Fibroblast of lung (primary cell): ENCODE results near the gene PDGFB. TPM values are rescaled to one million over a fixed set of nuclear protein-coding genes. Genes with fewer than 3 reads are reported as not detected.
A peak's percentile ranks its signal among the peaks of the same experiment; 100 is the strongest.

Experiments
- DNase-seq, 2 donors: peaks; one replicate each; pipeline versions ENCODE4 v3.0.0 to v3.0.0-alpha.2; 2010; ENCODE audit warnings: low read depth in 2 of 2
- H2AFZ ChIP-seq: 2 replicates; pipeline ENCODE4 v1.5.1; 2012; ENCODE audit warnings: low read length, control low read depth, inconsistent platforms
- H3K27ac ChIP-seq: 2 replicates; pipeline ENCODE4 v1.5.1; 2011; ENCODE audit warnings: low read length, control low read depth; ENCODE audit not compliant: insufficient read depth
- H3K27me3 ChIP-seq: 2 replicates; pipeline ENCODE4 v1.5.1; 2011; ENCODE audit warnings: mild to moderate bottlenecking, low read length; ENCODE audit not compliant: control insufficient read depth, insufficient read depth
- H3K36me3 ChIP-seq: 2 replicates; pipeline ENCODE4 v1.5.1; 2011; ENCODE audit warnings: low read length; ENCODE audit not compliant: control insufficient read depth, insufficient read depth
- H3K4me1 ChIP-seq: 2 replicates; pipeline ENCODE4 v1.5.1; 2011; ENCODE audit warnings: low read length; ENCODE audit not compliant: control insufficient read depth, insufficient read depth; ENCODE audit errors: extremely low read depth
- H3K4me2 ChIP-seq: 2 replicates; pipeline ENCODE4 v1.5.1; 2011; ENCODE audit warnings: low read length, control low read depth; ENCODE audit not compliant: insufficient read depth; ENCODE audit errors: extremely low read depth
- H3K4me3 ChIP-seq, 4 experiments: fragments of 200-600 bp in 1 of 4; sonication (generic) in 1 of 4; replicated peaks in 1 of 4; 2 replicates each; pipeline ENCODE4 v1.5.1; 2011 to 2016; ENCODE audit warnings: low read length in 4 of 4, low read depth in 3 of 4, mild to moderate bottlenecking in 3 of 4, control low read depth in 2 of 4, inconsistent platforms in 1 of 4, mixed read lengths in 1 of 4; ENCODE audit not compliant: insufficient read depth in 1 of 4; ENCODE audit errors: control extremely low read depth in 1 of 4
- H3K79me2 ChIP-seq: 2 replicates; pipeline ENCODE4 v1.5.1; 2012; ENCODE audit warnings: mild to moderate bottlenecking, low read length, inconsistent platforms; ENCODE audit not compliant: control insufficient read depth, insufficient read depth
- H3K9ac ChIP-seq: 2 replicates; pipeline ENCODE4 v1.5.1; 2011; ENCODE audit warnings: mild to moderate bottlenecking, low read length, control low read depth; ENCODE audit not compliant: insufficient read depth
- H3K9me3 ChIP-seq: 2 replicates; pipeline ENCODE4 v1.5.1; 2012; ENCODE audit warnings: low read depth, low read length; ENCODE audit not compliant: control insufficient read depth, insufficient read depth
- H4K20me1 ChIP-seq: 2 replicates; pipeline ENCODE4 v1.5.1; 2011; ENCODE audit warnings: low read length; ENCODE audit not compliant: control insufficient read depth, insufficient read depth; ENCODE audit errors: extremely low read depth
- EZH2 ChIP-seq: IDR thresholded peaks from 2 replicates; pipeline ENCODE4 v1.5.1; 2012; ENCODE audit warnings: low read length, control low read depth, mild to moderate bottlenecking; ENCODE audit errors: missing control alignments
- polyA plus RNA-seq, 2 donors: library from polyadenylated mRNA; depleted of rRNA in 1 of 2; stranded (reverse) in 1 of 2; unstranded in 1 of 2; fragments of >200 nt; gene quantifications; 2 replicates each; pipeline ENCODE4 v1.2.1, GENCODE V29; 2011 to 2012; ENCODE audit warnings: missing spikeins in 1 of 2
- total RNA-seq: library from RNA; depleted of rRNA; stranded (reverse); fragments of >200 nt; gene quantifications from 2 replicates; pipeline ENCODE4 v1.2.1, GENCODE V29; 2014
- TF ChIP-seq, protein P1 (sequence below), 2 donors: IDR thresholded peaks in 1 of 2; conservative IDR thresholded peaks in 1 of 2; 1 replicate in 1 of 2; 2 replicates in 1 of 2; pipeline ENCODE4 v1.5.1; 2011 to 2012; ENCODE audit warnings: low read length in 2 of 2, control low read depth in 1 of 2, inconsistent platforms in 1 of 2, low read depth in 1 of 2, mild to moderate bottlenecking in 1 of 2

PDGFB gene
- total and polyA plus RNA-seq, 2 donors (not counting 1 experiment from before 2014, with no cell fraction given): under 0.01 to 0.50 TPM

DNA sequence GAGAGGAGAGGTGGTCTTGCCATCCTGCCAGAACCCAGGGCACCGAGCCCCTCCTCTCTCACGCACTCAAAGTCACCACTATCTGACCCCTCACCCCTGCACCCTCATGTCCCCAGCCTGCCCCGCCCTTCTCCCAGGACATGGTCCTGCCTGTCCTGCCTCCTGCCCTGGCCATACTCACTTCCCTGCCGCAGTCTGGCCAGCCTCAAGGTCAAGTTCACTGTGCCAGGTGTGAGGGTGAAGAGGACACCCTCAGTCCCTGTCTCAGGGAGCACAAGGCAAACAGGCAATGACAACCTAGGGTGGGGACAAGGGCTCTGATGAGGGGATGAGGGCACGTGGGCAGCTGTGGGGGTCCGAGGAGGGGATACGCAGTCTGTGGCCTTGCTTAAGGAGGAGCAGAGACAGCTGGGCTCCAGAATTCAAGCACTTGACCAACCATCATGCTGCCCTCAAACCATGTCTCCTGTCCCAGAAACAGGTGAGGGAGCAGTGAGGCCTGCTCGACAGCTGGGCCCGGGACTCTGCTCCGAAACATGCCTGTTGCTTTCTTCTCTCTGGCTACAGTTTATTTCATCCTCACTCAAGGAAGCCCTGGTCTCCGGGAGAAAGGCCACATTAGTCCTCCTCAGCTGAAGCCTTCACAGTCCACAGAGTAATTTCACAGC lies 36.6 kb downstream of the PDGFB start:
- H3K36me3 ChIP-seq: no peaks in the 10 kb centered on the region
- H3K9me3 ChIP-seq: no peaks in the 10 kb centered on the region
- TF ChIP-seq, protein P1, sequence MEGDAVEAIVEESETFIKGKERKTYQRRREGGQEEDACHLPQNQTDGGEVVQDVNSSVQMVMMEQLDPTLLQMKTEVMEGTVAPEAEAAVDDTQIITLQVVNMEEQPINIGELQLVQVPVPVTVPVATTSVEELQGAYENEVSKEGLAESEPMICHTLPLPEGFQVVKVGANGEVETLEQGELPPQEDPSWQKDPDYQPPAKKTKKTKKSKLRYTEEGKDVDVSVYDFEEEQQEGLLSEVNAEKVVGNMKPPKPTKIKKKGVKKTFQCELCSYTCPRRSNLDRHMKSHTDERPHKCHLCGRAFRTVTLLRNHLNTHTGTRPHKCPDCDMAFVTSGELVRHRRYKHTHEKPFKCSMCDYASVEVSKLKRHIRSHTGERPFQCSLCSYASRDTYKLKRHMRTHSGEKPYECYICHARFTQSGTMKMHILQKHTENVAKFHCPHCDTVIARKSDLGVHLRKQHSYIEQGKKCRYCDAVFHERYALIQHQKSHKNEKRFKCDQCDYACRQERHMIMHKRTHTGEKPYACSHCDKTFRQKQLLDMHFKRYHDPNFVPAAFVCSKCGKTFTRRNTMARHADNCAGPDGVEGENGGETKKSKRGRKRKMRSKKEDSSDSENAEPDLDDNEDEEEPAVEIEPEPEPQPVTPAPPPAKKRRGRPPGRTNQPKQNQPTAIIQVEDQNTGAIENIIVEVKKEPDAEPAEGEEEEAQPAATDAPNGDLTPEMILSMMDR (conservative IDR thresholded peaks at IDR 0.05 in 1 of 2, IDR thresholded peaks at IDR 0.05 in 1 of 2; ENCODE audit: low read depth in 1 of 2, low read length in 2 of 2): no peak
- TF ChIP-seq EZH2: no peak
- no peak for DNase-seq
- no peaks in the 10 kb centered on the region for H3K79me2 ChIP-seq
- no peak overlapping the region for H3K27ac ChIP-seq
- H3K9ac ChIP-seq: no peak overlapping the region
- no peak overlapping the region for H2AFZ ChIP-seq
- H3K4me3 ChIP-seq: no peak overlapping the region
- H3K27me3 ChIP-seq: no peaks in the 10 kb centered on the region
- no peaks in the 10 kb centered on the region for H4K20me1 ChIP-seq
- peaks cover 4% of the 10 kb centered on the region for H3K4me1 ChIP-seq
- H3K4me2 ChIP-seq: no peak overlapping the region

DNA sequence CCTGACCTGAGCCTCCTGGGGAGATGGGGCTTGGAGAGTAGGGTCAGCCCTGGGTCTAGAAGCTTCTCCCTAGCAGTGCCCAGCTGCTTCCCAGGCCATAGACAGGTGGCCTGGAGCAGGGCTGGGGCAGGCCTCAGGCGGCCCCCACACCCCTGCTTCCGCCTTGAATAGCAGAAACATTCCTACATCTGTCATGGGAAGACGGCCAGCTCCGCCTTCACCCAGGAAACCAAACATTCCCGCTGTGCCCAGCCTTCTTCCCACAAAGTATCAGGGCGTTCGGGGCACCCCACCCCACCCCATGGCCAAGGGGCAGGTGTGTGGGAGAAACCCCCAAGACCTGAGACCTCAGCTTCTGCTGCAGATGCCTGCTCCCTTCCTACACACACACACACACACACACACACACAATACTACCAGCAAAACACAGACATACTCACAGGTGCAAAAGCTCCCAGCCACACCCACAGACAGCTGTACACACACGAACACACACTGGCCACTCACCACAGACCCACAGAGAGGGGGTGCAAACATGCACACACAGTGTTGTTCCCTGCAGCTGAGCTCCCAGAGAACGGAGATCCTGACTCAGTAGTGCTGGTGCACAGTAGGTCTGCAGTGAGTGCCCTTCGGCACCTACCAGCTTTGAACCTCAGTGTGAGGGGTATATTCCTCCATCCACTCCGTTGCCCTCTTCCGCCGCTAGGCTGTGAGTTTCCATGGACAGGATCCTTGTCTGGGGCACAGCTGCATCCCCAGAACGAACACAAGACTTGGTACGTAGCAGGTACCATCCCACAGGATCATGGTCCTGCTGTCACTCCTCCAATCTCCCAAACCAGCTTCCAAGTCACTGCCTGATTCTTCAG lies 37.4 kb downstream of the PDGFB start:
- H3K36me3 ChIP-seq: no peaks in the 10 kb centered on the region
- TF ChIP-seq EZH2: no peak
- peaks cover 4% of the 10 kb centered on the region for H3K4me1 ChIP-seq
- no peaks in the 10 kb centered on the region for H3K27me3 ChIP-seq
- no peak overlapping the region for H2AFZ ChIP-seq
- no peaks in the 10 kb centered on the region for H3K9me3 ChIP-seq
- no peak overlapping the region for H3K4me2 ChIP-seq
- H4K20me1 ChIP-seq: no peaks in the 10 kb centered on the region
- DNase-seq: peak; percentile 23 to 62
- H3K4me3 ChIP-seq: no peak overlapping the region
- H3K27ac ChIP-seq: no peak overlapping the region
- H3K9ac ChIP-seq: no peak overlapping the region
- no peaks in the 10 kb centered on the region for H3K79me2 ChIP-seq

DNA sequence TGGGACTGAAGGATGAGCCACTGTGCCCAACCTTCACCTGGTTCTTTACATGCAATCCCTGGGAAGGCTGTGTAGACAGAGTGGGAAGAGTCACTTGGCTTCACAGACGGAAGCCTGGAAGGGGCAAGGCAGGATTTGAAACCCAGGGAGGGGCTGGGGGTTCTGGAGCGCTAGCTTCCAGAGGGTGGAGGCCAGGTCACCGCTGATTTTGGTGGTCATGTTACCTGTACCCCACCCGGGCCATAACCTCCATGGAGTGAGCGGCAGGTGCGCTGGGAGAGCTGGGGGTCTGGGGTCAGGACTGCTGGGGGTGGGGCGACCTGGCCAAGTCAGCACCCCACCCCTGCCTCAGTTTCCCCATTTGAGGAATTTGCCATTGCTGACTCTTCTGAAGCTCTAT lies 38.3 kb downstream of the PDGFB start:
- no peaks in the 10 kb centered on the region for H3K9me3 ChIP-seq
- H3K27ac ChIP-seq: no peak overlapping the region
- no peaks in the 10 kb centered on the region for H4K20me1 ChIP-seq
- TF ChIP-seq EZH2: no peak
- TF ChIP-seq, protein P1 (conservative IDR thresholded peaks at IDR 0.05 in 1 of 2, IDR thresholded peaks at IDR 0.05 in 1 of 2; ENCODE audit: low read depth in 1 of 2, low read length in 2 of 2): no peak
- peaks cover 4% of the 10 kb centered on the region for H3K4me1 ChIP-seq
- no peak overlapping the region for H3K4me3 ChIP-seq
- no peak overlapping the region for H3K9ac ChIP-seq
- no peaks in the 10 kb centered on the region for H3K36me3 ChIP-seq
- no peaks in the 10 kb centered on the region for H3K79me2 ChIP-seq
- H3K27me3 ChIP-seq: no peaks in the 10 kb centered on the region
- no peak for DNase-seq
- H2AFZ ChIP-seq: no peak overlapping the region
- no peak overlapping the region for H3K4me2 ChIP-seq
